Mucosa of gallbladder (tissue), 1 donor: ENCODE data around the gene OSBPL10. TPM values are rescaled to one million over a fixed set of nuclear protein-coding genes. Genes with fewer than 3 reads are reported as not detected.

Experiments used
- DNase-seq: peaks from one replicate; pipeline ENCODE4 v3.0.0-alpha.2; 2020; ENCODE audit warnings: low spot score
- total RNA-seq: library from RNA; stranded (reverse); gene quantifications from one replicate; pipeline ENCODE4 v1.2.1, GENCODE V29; 2021
- donor health status: DM: no; HTN: no; CAD: no.

Gene OSBPL10
- total RNA-seq, 1 donor from 2014 or later, result 70.6 TPM

GRCh38 chr3:31959951-31960792 lies 20.9 kb downstream of the OSBPL10 start:
- no peak for DNase-seq

GRCh38 chr3:31959251-31959650 lies 21.8 kb downstream of the OSBPL10 start:
- no peak for DNase-seq

GRCh38 chr3:31958701-31959152 lies 22.3 kb downstream of the OSBPL10 start:
- DNase-seq, result no peak

GRCh38 chr3:31957106-31957505 lies 24.0 kb downstream of the OSBPL10 start:
- DNase-seq, result no peak

GRCh38 chr3:31955581-31955980 lies 25.5 kb downstream of the OSBPL10 start:
- DNase-seq, result no peak

- DNase-seq, result no peak
These were observed 27.4 kb downstream of the OSBPL10 start for GRCh38 chr3:31953636-31954035.

GRCh38 chr3:31953091-31953490 lies 28.0 kb downstream of the OSBPL10 start:
- DNase-seq, result no peak

- DNase-seq, result no peak
These were observed 28.9 kb downstream of the OSBPL10 start for GRCh38 chr3:31952205-31952604.

GRCh38 chr3:31948280-31948679 lies 32.8 kb downstream of the OSBPL10 start:
- no peak for DNase-seq

- no peak for DNase-seq
These were observed 33.4 kb downstream of the OSBPL10 start for GRCh38 chr3:31947671-31948091.

GRCh38 chr3:31947162-31947561 lies 33.9 kb downstream of the OSBPL10 start:
- DNase-seq, result no peak

GRCh38 chr3:31946484-31947081 lies 34.5 kb downstream of the OSBPL10 start:
- no peak for DNase-seq

GRCh38 chr3:31945738-31946052 lies 35.4 kb downstream of the OSBPL10 start:
- no peak for DNase-seq

GRCh38 chr3:31943041-31943440 lies 38.0 kb downstream of the OSBPL10 start:
- no peak for DNase-seq

GRCh38 chr3:31942446-31942845 lies 38.6 kb downstream of the OSBPL10 start:
- DNase-seq, result no peak

- DNase-seq, result no peak
These were observed 43.8 kb downstream of the OSBPL10 start for GRCh38 chr3:31937225-31937624.

GRCh38 chr3:31936420-31937060 lies 44.5 kb downstream of the OSBPL10 start:
- no peak for DNase-seq

- no peak for DNase-seq
These were observed 46.2 kb downstream of the OSBPL10 start for GRCh38 chr3:31934866-31935265.

GRCh38 chr3:31934018-31934417 lies 47.0 kb downstream of the OSBPL10 start:
- no peak for DNase-seq

GRCh38 chr3:31932990-31933389 lies 48.1 kb downstream of the OSBPL10 start:
- no peak for DNase-seq

GRCh38 chr3:31929826-31930502 lies 51.1 kb downstream of the OSBPL10 start:
- DNase-seq, result no peak

- DNase-seq, result no peak
These were observed 53.3 kb downstream of the OSBPL10 start for GRCh38 chr3:31927811-31928210.
